Neutrophil (primary cell): Measurements from ENCODE around the gene DNMBP.

Source experiments
- H3K27ac ChIP-seq: fragments of 200-600 bp; sonication (generic); 2 replicates; pipeline ENCODE4 v1.5.1; 2016; ENCODE audit warnings: mild to moderate bottlenecking, moderate library complexity
- H3K27me3 ChIP-seq: fragments of 200-600 bp; sonication (generic); 2 replicates; pipeline ENCODE4 v1.6.0; 2016; ENCODE audit warnings: mild to moderate bottlenecking
- H3K36me3 ChIP-seq: fragments of 200-600 bp; sonication (generic); 2 replicates; pipeline ENCODE4 v1.5.1; 2017
- H3K4me1 ChIP-seq, 2 experiments: fragments of 200-600 bp in 1 of 2; sonication (generic) in 1 of 2; 1 replicate in 1 of 2; 2 replicates in 1 of 2; pipeline versions ENCODE4 v1.5.1 to v1.6.1; 2013 to 2016; ENCODE audit warnings: low read depth in 1 of 2, low read length in 1 of 2, mild to moderate bottlenecking in 1 of 2, moderate library complexity in 1 of 2; ENCODE audit not compliant: control insufficient read depth in 1 of 2, insufficient read depth in 1 of 2
- H3K4me3 ChIP-seq, 2 experiments: fragments of 200-600 bp in 1 of 2; sonication (generic) in 1 of 2; 1 replicate in 1 of 2; 2 replicates in 1 of 2; pipeline ENCODE4 v1.5.1; 2013 to 2016; ENCODE audit warnings: low read depth in 1 of 2, low read length in 1 of 2, mild to moderate bottlenecking in 1 of 2, moderate library complexity in 1 of 2
- H3K9me3 ChIP-seq: fragments of 200-600 bp; sonication (generic); 2 replicates; pipeline ENCODE4 v1.5.1; 2016
- CTCF ChIP-seq: fragments of 200-600 bp; sonication (generic); IDR thresholded peaks from 2 replicates; pipeline ENCODE4 v1.5.1; 2016; ENCODE audit warnings: antibody characterized with exemption

Gene DNMBP

GRCh38 chr10:100009793-100010676, at the start of gene DNMBP:
DNMBP (minus strand) TSS chr10:100009947; CDS start chr10:99972124, 37,823 bp downstream.
- no peak for TF ChIP-seq CTCF
- Histone ChIP-seq H3K36me3 (no peaks in the 10 kb centered on the region), H3K27ac (peak within 1 kb of the TSS; percentile 80), H3K27me3 (no peaks in the 10 kb centered on the region), H3K4me1 (peaks cover 33 to 36% of the 10 kb centered on the region in 2 experiments), H3K9me3 (no peaks in the 10 kb centered on the region), H3K4me3 (peak within 1 kb of the TSS; percentile 72 to 85)

GRCh38 chr10:100057948-100058347, 48.2 kb upstream of the DNMBP start:
- Histone ChIP-seq H3K36me3 (no peaks in the 10 kb centered on the region), H3K27ac (no peak overlapping the region), H3K4me3 (no peak overlapping the region), H3K27me3 (peaks cover 23% of the 10 kb centered on the region), H3K9me3 (no peaks in the 10 kb centered on the region), H3K4me1 (no peaks in the 10 kb centered on the region)
- TF ChIP-seq CTCF = no peak

GRCh38 chr10:100053686-100054460, 44.1 kb upstream of the DNMBP start:
- no peak overlapping the region for H3K27ac ChIP-seq
- no peak overlapping the region for H3K4me3 ChIP-seq
- H3K27me3 ChIP-seq = peaks cover 33% of the 10 kb centered on the region
- no peaks in the 10 kb centered on the region for H3K36me3 ChIP-seq
- no peaks in the 10 kb centered on the region for H3K9me3 ChIP-seq
- no peaks in the 10 kb centered on the region for H3K4me1 ChIP-seq
- TF ChIP-seq CTCF = no peak

- Histone ChIP-seq H3K36me3 (no peaks in the 10 kb centered on the region), H3K9me3 (no peaks in the 10 kb centered on the region), H3K4me1 (peaks cover 51 to 52% of the 10 kb centered on the region in 2 experiments), H3K27ac (no peak overlapping the region), H3K27me3 (no peaks in the 10 kb centered on the region), H3K4me3 (no peak overlapping the region)
- TF ChIP-seq CTCF = peak; percentile 90
These were observed 36.3 kb upstream of the DNMBP start for GRCh38 chr10:100046021-100046486.

- no peak overlapping the region for H3K4me3 ChIP-seq
- no peak for TF ChIP-seq CTCF
- no peaks in the 10 kb centered on the region for H3K36me3 ChIP-seq
- no peaks in the 10 kb centered on the region for H3K27me3 ChIP-seq
- H3K27ac ChIP-seq = no peak overlapping the region
- peaks cover 55 to 57% of the 10 kb centered on the region in 2 experiments for H3K4me1 ChIP-seq
- H3K9me3 ChIP-seq = no peaks in the 10 kb centered on the region
These were observed 35.8 kb upstream of the DNMBP start for GRCh38 chr10:100045592-100045991.
